HG02973 (cell line): ENCODE measurements around the gene BRIP1.
A peak's percentile ranks its signal among the peaks of the same experiment; 100 is the strongest.

Experiments used
- ATAC-seq: cut with Tn5 transposase; IDR thresholded peaks from one replicate; pipeline ENCODE4 v1.9.1; 2021; ENCODE audit warnings: moderate library complexity; ENCODE audit not compliant: unreplicated experiment

Gene BRIP1

GRCh38 chr17:61768405-61768804, 94.9 kb downstream of the BRIP1 start:
- ATAC-seq = no peak

GRCh38 chr17:61766520-61766919, 96.8 kb downstream of the BRIP1 start:
- ATAC-seq = no peak

- no peak for ATAC-seq
Observed at GRCh38 chr17:61764846-61765245, 98.5 kb downstream of the BRIP1 start.

- ATAC-seq = no peak
Observed at GRCh38 chr17:61761827-61762226, 101.5 kb downstream of the BRIP1 start.

GRCh38 chr17:61759362-61759761, 104.0 kb downstream of the BRIP1 start:
- ATAC-seq = no peak

GRCh38 chr17:61758430-61758829, 104.9 kb downstream of the BRIP1 start:
- no peak for ATAC-seq

GRCh38 chr17:61757168-61757567, 106.2 kb downstream of the BRIP1 start:
- ATAC-seq = peak; percentile 89

GRCh38 chr17:61756561-61756960, 106.8 kb downstream of the BRIP1 start:
- peak; percentile 11 for ATAC-seq

- ATAC-seq = no peak
Observed at GRCh38 chr17:61755668-61756067, 107.7 kb downstream of the BRIP1 start.

GRCh38 chr17:61755078-61755477, 108.2 kb downstream of the BRIP1 start:
- ATAC-seq = no peak

- no peak for ATAC-seq
Observed at GRCh38 chr17:61754124-61754523, 109.2 kb downstream of the BRIP1 start.

GRCh38 chr17:61753696-61754095, 109.6 kb downstream of the BRIP1 start:
- ATAC-seq = no peak

- peak; percentile 98 for ATAC-seq
Observed at GRCh38 chr17:61750656-61751055, 112.7 kb downstream of the BRIP1 start.

GRCh38 chr17:61749823-61750404, 113.4 kb downstream of the BRIP1 start:
- ATAC-seq = no peak

GRCh38 chr17:61746248-61746985, 116.9 kb downstream of the BRIP1 start:
- no peak for ATAC-seq

GRCh38 chr17:61744804-61745203, 118.5 kb downstream of the BRIP1 start:
- no peak for ATAC-seq

GRCh38 chr17:61744252-61744651, 119.1 kb downstream of the BRIP1 start:
- no peak for ATAC-seq

GRCh38 chr17:61743766-61744165, 119.6 kb downstream of the BRIP1 start:
- no peak for ATAC-seq

- ATAC-seq = no peak
Observed at GRCh38 chr17:61739002-61739401, 124.3 kb downstream of the BRIP1 start.

- ATAC-seq = no peak
Observed at GRCh38 chr17:61738249-61738648, 125.1 kb downstream of the BRIP1 start.

- no peak for ATAC-seq
Observed at GRCh38 chr17:61737820-61738219, 125.5 kb downstream of the BRIP1 start.

GRCh38 chr17:61736438-61736837, 126.9 kb downstream of the BRIP1 start:
- no peak for ATAC-seq

GRCh38 chr17:61735807-61736206, 127.5 kb downstream of the BRIP1 start:
- ATAC-seq = no peak
